ENCODE data around the gene CENPT.

GRCh38 chr16:67786491-67786890, 61.0 kb downstream of the CENPT start:
- TF ChIP-seq CTCF (IDR thresholded peaks at IDR 0.05), result no peak
- no peak for TF ChIP-seq POLR2A (IDR thresholded peaks at IDR 0.05)

Measured in right lobe of liver (tissue), 4 donors.